ENCODE results near the gene CRTAC1.

The CRTAC1 gene

DNA sequence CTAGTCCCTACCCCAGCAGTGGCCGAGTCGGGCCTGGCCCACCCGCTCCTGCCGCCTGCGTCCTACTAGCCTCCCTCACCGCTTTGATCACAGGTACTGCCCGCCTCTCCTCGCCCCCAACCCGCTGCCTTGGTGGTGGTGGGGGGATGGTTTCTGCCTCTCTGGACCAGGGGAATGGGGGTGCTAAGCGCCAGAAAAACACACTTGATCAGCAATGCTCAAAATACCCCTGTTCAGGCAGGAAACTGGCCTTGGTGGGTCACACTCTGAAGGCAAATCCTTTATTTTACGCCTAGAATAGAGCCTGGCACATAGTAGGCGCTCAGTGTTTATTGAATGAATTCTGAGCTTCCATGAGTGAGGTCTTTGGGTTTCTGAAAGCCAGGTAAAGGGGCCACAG, 1.0 kb upstream of the CRTAC1 start:
- DNase-seq, result peak in 1 of 42 donors; percentile 20
- intact Hi-C loops (cut with DNase I), result no loop called here

DNA sequence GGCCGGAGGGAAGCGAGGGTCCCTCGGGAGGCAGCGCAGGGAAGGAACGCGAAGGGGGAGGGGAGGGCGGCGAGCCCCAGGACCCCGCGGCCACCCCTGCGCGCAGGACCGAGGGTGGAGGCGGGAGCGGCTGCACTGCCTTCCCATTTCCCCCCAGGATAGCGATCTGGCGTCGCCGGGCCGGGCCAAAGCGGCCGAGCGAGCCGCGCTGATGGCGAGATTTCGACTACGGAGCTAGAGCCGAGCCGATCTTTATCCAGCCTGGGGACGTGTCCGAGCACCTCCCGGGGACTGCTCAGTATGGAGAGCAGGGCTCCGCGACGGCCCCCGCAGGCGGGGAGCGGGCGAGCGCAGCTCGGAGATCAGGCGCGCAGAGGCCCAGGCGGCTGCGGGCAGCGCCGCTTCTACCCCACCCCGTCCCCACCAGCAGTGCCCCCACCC, 590 bp upstream of the CRTAC1 start:
- intact Hi-C loops (cut with DNase I), result no loop called here
- peak in 22 of 42 donors; percentile 7 to 51 (median 28) for DNase-seq

DNA sequence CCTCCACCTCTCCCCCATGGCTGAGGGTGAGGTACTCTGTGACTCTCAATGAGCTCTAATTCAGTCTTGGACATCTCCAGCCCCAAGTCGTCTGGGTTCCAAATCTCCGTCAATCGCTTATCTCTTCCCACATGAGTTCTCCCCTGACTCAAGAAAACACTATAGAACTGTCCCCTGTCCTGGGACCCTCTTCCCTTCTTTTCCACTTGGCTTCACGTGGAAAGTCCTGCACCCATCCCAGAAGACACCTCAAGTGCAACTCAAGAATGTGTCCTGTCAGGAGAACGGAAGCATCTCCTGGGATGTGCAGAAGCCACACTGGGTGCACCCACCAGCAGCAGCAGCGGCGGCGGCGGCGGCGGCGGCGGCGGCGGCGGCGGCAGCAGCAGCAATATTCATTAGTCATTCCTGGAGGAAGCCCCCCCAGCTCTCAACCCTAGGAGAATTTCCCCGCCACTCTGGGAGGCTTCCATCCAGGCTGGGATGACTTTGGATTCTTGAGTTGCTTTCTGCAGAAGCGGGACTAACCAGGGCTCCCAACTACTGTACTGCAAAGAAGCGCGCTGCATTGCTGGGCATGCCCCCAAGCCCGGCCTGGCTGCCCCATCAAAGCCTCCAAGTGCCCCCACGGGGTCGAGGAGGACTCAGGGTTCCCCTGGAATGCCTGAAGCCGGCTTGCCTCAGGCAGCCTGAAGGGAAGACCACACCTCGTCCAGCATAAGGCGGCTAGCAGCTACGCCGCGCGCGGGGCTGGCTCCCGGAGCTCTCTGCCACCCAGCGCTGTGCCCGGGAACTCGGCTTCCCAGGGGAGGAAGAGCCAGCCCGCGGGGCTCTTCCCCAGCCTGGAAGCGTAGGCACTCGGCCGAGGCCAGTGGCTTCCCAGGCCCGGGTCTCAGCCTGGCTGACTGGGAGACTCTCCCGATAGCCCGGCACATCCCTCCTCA, 1.0 kb downstream of the CRTAC1 start:
- intact Hi-C loops (cut with DNase I), result no loop called here
- peak in 34 of 42 donors; percentile 8 to 68 (median 38) for DNase-seq

DNA sequence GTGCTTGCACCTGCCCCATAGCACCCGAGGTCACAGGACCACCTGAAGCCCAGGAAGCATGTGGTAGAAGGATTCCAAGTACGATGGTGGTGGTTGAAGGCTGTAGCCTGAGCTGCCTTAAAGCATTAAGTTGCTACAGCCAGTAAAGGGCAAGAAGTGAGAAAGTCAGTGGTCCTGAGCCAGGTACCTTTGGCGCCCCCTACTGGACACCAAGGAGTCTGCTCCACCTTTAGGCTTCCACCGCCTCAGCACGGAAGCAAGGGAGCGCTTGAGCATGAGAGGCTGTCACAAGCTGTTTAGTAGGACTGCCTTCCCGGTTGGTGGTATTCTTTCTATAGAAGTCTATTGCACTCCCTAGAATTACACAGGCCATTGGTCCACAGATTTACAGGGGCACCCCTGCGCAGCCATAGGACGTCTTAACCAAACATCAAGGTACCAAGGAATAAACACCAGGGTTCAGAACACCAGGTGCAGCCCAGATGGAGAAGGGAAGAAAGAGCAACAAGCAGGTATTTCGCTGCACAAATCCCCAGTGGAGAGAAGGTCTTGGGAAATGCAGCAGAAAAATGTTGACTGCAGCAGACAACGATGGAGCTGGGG, 2.2 kb downstream of the CRTAC1 start:
- intact Hi-C loops (cut with DNase I), result no loop called here
- DNase-seq, result peak; percentile 31 to 91 (median 78)

DNA sequence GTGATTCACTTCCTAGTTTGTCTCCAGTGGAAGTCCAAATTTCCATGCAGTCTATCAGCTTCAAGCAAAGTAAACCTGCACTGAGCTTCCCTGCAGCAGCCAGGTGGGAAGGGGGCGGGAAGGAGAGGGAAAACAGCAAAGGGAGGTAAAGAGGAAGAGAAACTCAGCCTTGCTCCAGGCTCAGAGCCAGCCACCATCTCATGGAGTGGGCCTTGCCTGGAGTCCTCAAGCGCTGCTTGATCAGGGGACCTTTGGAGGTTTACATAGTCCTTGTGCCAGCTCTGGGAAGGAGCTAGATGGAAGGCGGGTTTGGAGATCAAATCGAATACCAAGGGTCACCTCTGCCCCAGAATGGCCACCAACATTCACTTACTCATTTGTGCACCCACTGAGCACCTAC, 7.4 kb downstream of the CRTAC1 start:
- intact Hi-C loops (cut with DNase I), result no loop called here
- no peak for DNase-seq

DNA sequence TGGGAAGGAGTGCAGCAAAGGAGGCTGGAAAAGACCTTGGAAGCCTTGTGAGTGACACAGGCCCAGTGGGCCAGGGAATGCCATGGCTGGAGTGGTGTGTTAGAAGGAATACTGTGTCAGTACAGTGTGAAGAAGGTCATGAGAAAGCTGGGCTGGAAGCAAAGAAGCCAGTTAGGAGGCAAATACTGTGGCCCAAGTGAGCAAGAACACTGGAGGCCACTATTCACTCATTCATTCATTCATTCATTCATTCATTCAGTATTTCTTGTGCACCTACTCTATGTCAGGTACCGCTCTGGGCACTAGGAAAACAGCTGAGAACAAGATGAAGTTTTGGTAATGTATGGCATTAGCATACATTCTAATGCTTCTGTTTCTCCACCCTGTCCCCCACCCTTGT, 9.6 kb downstream of the CRTAC1 start:
- intact Hi-C loops (cut with DNase I), result no loop called here
- no peak for DNase-seq

DNA sequence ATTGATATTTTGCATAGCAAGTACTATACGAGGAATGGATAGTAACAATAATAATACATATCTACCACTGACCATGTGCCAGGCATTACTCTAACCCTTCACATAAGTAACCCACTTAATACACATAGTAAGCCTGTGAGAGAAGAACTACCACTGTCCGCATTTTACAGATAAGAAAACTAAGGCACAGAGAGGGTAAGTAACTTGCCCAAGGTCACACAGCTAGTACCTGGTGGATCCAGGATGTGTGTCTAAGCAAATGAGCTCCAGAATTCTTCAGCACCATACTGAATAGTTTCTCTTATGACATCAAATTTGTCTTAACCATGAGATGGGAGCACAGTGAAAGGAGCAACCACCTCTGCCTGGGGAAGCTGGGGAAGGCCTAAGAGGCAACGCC, 10.2 kb downstream of the CRTAC1 start:
- DNase-seq, result no peak
- intact Hi-C loops (cut with DNase I), result no loop called here

DNA sequence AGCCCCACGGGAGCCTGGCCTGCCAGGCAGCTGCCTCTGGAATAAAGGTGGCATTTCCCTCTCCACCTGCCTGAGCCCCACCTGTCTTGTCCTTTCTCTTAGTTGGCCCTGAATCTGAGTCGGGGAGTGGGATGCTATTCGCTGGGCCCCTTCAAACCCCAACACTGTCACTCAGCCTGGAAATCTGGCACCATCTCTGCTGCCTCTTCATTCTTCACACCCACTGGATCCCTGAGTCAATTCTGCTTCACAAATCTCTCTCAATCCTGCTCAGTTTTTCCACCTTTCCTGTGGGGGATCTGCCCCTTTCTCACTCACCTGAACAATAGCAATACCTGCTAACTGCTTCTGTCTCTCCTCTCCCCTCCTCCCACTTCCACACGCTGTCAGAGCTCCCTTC, 10.6 kb downstream of the CRTAC1 start:
- DNase-seq, result peak in 6 of 42 donors; percentile 15 to 50 (median 28)
- intact Hi-C loops (cut with DNase I), result no loop called here

DNA sequence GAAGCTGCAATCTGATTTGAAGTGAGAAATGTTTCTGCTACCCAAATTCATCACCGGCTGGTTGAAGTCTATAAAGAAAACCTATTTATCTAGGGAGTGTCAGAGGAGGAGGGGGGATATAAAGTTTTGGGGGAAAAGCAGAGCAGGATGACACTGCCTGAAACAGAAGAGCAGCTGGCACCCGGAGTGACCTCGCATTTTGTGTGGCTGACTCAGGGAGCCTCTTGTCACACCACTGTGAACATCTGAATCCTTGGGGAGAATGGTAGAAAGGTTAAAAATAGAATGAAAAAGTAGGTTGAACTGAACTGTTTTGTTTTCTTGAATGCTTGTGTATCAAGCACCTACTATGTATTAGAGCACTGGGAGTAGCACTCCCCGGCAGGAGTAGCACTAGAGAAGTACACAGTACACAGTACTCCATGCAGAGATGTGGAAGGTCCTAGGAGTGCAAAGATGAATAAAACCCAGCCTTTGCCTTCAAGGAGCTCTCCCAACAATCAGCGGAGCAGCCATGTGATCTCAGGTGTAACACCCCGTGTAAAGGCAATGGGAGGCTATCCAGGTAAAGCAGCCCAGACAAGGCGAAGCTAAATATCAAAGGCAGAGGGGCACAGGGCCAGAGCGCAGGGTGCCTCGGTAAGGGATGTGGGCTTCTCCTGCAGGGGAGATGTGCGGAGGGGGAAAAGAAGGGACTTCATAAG, 13.5 kb downstream of the CRTAC1 start:
- intact Hi-C loops (cut with DNase I), result no loop called here
- no peak for DNase-seq

DNA sequence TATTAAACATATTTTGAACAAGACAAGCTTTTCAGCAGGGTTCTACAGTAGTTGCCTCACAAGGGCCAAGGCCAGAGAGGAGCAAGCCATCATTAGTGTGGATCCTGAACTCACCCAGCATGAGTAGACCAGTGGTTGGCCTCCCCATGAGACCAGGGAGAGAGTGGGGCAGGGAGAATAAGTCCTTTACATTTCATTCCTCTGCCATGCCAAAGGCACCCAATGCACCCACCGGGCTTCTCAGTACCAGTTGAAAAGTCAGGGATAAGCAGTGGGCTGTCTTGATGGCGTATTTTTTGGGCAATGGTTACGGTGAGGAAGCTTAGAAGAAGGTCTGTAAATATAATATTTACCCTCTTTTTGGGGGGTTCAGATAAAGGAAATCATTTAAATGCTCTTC, 16.6 kb downstream of the CRTAC1 start:
- DNase-seq, result no peak
- intact Hi-C loops (cut with DNase I), result no loop called here

DNA sequence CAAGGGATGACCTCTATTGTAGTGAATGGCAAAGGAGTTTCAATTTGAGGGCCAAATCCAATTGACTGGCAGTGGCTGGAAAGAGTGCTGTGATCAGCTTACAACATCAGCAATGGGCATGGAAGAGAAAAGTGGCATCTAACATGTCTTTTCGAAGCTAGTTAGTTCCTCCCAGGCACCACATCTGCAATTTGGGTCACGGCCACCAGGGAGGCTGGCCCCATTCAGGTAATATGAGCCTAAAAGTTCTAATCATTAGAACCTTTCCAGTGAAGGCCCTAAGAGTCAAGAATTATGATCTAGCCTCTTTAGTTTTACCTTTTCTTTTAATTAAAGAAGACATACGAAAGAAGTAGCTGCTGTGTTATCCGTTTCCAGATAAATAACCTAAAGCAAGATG, 17.3 kb downstream of the CRTAC1 start:
- intact Hi-C loops (cut with DNase I), result no loop called here

DNA sequence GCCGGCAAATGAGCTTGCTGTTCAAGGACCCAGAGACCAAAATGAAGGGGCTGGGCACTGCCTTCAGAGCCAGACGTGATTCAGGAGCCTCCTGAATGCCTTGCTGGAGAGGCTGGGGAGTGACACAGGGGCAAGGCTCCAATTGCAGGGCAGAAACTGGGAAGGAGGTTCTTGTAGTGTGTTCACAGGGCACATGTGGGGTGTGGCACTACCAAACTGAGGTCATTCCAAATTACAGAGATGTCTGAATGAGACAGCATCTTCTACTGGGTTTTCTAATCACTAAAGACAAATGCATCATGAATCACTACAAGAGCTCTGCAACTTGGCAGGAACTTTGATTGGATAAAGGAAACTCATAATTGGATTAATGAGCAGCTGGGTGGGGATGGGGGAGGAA, 17.8 kb downstream of the CRTAC1 start:
- DNase-seq, result no peak
- intact Hi-C loops (cut with DNase I), result no loop called here

More for the DNA sequence above, 17.3 kb downstream of the CRTAC1 start:
- no peak for DNase-seq

DNA sequence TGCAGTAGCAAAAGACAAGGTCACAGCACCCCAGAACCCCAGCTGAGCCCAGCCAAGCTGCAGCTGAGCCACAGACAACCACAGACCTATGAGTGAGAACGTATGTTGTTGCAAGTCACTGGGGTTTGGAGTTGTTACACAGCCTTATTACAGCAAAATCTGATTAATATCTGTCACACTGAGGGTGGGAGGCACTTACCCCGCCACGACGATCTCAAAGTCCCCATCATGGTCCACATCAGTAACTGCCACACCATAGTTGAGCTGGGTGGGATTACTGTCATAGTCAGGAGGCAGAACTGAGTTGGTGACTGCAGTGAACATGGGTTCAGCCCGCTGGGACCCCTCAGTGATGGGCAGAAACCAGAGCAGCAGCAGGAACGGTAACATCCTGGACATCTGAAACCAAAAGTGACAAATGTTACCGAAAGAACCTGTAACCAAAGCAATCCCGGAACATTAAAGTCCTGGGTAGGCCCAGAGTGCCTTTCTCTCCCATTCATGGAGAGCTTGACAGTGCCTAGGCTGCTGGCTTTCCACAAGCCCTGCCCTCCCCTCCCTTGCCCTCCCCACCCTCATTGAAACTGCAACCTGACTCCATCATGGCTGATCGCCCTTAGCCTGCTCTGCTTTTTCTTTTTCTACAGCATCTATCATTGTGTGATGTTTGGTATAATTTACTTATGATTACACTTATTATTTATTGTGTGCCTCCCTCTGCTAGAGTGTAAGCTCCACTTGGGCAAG, 19.3 kb downstream of the CRTAC1 start:
- intact Hi-C loops (cut with DNase I), result no loop called here
- DNase-seq, result no peak

DNA sequence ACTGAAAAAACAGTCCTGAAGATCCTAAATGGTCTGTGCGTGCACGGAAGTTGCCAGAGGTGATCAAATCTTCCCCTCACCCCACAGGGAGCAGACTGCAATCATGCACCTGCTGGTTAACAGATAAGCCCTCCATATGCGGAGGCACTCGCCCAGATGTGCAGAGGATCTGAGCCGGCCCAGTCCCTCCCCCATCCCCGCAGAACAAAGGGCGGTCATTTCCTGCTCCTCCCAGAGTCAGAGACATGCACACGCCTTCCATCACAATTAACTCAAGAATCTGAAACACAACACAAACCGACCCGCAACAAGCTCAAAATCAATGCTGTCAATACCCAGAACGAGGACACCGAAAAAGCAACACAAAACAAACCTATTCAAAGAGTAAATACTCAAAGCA, 24.2 kb downstream of the CRTAC1 start:
- intact Hi-C loops (cut with DNase I), result no loop called here
- peak in 22 of 42 donors; percentile 12 to 62 (median 24) for DNase-seq

DNA sequence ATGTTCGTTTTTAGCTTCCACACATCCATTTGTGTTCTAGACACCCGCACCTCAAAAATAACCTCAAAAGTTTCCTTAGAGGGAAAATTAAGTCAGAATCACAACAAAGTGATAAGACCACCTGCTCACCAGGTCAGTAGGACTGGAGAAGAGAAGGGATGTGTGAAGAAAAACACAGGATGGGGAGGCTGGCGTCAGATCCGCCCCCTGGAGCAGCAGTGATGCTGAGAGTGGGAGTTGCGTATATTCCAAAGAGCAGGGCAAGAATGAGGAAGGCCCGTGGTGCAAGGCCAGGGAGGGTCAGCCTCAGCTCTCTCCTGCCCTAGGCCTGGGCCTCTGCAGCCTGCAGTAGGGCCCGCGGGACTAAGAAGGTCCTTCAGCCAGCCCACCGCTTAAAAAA, 28.7 kb downstream of the CRTAC1 start:
- no peak for DNase-seq
- intact Hi-C loops (cut with DNase I), result no loop called here

DNA sequence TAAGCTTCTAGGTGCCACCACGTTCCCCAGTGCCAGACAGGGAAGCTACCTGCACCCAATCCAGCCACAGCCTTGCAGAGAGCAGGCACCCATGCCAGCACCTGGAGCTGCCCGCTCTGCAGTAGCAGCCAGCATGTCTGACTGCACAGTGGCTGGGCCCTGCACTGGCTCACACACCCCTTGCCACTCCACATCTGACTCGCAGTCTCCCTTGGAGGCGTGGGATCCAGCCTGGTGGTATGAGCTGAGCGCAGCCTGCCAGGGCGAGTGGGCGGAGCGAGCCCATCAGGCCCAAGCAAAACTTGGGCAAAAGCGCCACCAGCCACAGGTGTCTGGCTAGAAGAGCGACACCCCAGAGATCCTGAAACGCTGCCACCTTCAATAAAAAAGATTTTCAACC, 30.1 kb downstream of the CRTAC1 start:
- no peak for DNase-seq
- intact Hi-C loops (cut with DNase I), result no loop called here

DNA sequence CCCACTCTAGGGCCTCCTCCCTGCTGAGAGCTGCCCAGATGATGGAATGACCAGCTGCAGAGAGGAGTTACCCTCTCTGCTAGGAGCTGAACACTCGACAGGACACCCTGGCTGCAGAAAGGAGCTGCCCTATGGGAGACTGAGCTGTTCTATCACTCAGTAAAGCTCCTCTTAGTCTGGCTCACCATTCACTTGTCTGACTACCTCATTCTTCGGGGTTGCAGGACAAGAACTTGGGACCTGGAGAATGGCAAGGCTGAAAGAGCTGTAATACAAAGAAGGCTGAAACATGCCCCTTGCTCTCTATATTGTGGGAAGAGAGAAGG, 30.5 kb downstream of the CRTAC1 start:
- intact Hi-C loops (cut with DNase I), result no loop called here
- no peak for DNase-seq

DNA sequence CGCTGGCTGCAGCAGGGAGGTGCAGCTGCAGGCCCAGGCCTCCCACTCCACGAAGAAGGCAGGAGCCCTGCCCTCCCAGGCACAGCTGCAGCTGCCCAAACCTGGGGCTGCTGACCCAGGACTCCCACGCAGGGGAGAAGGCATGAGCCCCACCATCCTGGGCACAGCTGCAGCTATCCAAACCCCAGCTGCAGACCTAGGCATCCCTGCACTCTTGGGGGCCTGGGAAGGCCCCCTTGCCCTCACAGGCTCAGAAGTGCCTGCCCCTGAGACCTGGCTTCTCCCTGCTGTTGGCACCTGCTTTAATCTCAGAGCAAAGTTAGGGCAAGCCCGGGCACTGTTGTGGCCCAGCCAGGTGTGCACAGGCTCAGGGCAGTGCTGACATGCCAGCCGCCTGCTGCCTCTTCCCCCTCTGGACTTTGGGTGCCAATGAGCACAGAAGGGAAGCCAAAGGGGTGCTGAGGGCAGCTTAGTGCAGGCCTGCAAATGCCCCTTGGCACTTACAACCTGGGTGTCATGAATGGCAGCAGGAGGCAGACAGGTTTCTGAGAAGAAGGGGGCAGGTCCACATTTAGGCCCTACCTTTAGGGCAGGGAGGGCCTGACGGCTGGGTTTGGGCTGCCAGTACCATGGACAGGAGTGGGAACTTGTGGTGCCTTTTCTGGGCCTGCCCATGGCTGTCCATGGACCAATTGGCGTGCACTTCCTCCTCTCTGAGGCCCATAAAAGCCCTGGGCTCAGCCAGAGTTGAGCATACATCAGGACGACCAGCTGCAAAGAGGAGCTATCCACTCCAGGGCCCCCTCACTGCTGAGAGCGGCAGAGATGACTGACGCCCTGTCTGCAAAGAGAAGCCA, 31.1 kb downstream of the CRTAC1 start:
- no peak for DNase-seq
- intact Hi-C loops (cut with DNase I), result no loop called here

DNA sequence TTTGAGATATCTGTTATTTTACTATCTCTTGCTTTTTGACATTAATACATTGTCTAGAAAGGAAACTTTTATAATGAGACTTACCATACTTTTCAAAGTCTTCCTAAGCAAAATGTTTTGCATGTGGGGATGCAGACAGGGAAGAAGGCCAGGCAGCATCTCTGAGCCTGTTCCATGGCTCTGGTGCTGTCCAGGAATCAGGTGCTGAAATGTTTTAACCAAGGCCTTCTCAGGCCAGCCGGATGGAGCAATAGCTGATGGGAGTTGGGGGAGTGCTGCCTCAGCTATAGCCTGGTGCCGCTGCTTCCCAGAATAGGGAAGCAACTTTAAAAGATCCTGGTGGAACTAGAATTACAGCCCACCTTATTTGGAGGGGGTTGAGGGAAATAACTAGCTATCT, 38.5 kb downstream of the CRTAC1 start:
- intact Hi-C loops (cut with DNase I), result no loop called here
- DNase-seq, result no peak
